Thoracic aorta (tissue), 2 donors: Measurements from ENCODE around the gene PERM1. TPM values are rescaled to one million over a fixed set of nuclear protein-coding genes. Genes with fewer than 3 reads are reported as not detected.

ENCODE experiments used
- ATAC-seq: fragments of 150-250 bp; one replicate; pipeline ENCODE4 v1.8.0; 2017; ENCODE audit warnings: low read depth; ENCODE audit not compliant: insufficient number of reproducible peaks, low FRiP score
- DNase-seq: peaks from one replicate; pipeline ENCODE4 v3.0.0-alpha.2; 2020; ENCODE audit warnings: low spot score
- H3K27ac ChIP-seq, 2 donors: fragments of 200-600 bp; sonication (generic); 1 replicate in 1 of 2; 2 replicates in 1 of 2; pipeline ENCODE4 v1.5.1; 2016; ENCODE audit warnings: mild to moderate bottlenecking in 2 of 2, moderate library complexity in 2 of 2
- H3K27me3 ChIP-seq: fragments of 200-600 bp; sonication (generic); replicated peaks from 2 replicates; pipeline ENCODE4 v1.6.0; 2016; ENCODE audit warnings: mild to moderate bottlenecking; ENCODE audit not compliant: insufficient read depth
- H3K36me3 ChIP-seq: fragments of 200-600 bp; sonication (generic); one replicate; pipeline ENCODE4 v1.5.1; 2016
- H3K4me1 ChIP-seq, 2 donors: fragments of 200-600 bp; sonication (generic); 1 replicate in 1 of 2; 2 replicates in 1 of 2; pipeline versions ENCODE4 v1.5.1 to v1.6.0; 2016; ENCODE audit warnings: low read depth in 2 of 2, mild to moderate bottlenecking in 1 of 2; ENCODE audit not compliant: control insufficient read depth in 1 of 2
- H3K4me3 ChIP-seq: fragments of 200-600 bp; sonication (generic); 2 replicates; pipeline ENCODE4 v1.5.1; 2016; ENCODE audit warnings: mild to moderate bottlenecking
- H3K9me3 ChIP-seq: fragments of 200-600 bp; sonication (generic); 2 replicates; pipeline ENCODE4 v1.5.1; 2016
- CTCF ChIP-seq: fragments of 200-600 bp; sonication (generic); IDR thresholded peaks from one replicate; pipeline ENCODE4 v1.5.1; 2019; ENCODE audit warnings: antibody characterized with exemption
- total RNA-seq, 2 donors: library from RNA; depleted of rRNA; stranded (reverse); fragments of >200 nt; gene quantifications; one replicate each; pipeline versions ENCODE4 v1.1.0 to v1.2.3, GENCODE V29; 2016

The PERM1 gene
- total RNA-seq, 2 donors from 2014 or later: 0.54 to 0.99 TPM

DNA sequence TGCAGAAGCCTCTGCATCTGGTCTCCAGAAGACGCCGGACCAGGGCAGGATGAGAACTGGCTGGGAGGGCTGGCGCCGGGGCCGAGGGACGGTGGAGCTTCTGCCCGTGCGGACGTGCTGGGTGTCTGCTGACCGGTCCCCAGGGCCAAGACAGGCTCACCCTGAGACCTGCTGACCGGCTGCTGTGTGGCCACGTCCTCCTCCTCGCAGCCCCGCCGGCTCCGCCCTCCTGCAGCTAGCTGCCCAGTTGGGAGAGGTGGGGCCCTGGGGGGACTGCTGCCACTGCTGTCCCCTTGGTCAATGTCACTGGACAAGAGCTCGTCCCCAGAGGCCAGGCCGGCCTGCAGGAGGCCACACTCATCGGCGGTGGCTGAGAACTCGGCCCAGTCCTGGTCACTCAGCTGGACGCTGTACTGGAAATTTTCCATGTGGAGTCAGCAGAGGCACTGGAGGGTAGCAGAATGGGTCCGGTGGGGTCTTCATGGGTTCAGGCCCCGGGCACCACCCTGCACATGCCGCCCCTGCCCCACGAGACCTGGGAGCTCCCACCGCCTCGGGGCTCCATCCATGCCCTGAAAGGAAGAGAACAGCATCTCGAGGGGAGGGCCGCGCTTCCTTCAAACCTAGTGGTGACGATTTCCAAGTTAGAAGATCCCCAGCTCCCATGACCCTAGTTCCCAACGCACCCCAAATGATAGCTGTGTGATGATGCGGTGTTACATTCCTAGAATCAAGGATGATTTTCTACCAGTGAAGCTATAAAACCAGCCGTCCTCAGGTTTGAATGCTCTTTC lies 1.1 kb downstream of the PERM1 start:
- Histone ChIP-seq H3K27ac (no peak overlapping the region), H3K36me3 (no peaks in the 10 kb centered on the region), H3K4me3 (no peak overlapping the region), H3K9me3 (no peaks in the 10 kb centered on the region), H3K4me1 (peaks cover 0 to 13% of the 10 kb centered on the region in 2 donors), H3K27me3 (no peaks in the 10 kb centered on the region)
- TF ChIP-seq CTCF: no peak
- DNase-seq (no peak), ATAC-seq (no peak)

DNA sequence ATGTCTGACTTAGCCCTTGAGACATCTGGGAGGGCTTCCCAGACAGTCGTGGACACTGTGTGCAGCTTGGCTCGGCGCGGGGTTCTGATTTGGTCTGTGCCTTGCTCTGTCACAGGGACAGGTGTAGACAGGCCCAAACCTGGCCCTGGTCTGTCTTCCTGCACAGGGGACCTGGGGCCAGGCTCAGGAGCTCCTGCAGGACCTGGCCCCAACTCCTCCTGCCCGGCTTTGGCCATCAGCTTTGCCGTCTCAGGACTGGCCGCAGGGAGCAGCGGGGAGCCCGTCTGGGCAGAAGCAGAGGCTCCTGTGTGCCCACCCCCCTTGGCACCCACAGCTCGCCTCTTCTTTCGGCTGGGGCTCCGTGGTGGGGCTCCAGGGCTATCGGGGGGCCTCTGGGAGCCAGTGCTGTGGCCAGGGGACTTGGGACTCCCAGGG lies 1.7 kb downstream of the PERM1 start:
- Histone ChIP-seq H3K9me3 (no peaks in the 10 kb centered on the region), H3K27ac (no peak overlapping the region), H3K27me3 (no peaks in the 10 kb centered on the region), H3K36me3 (no peaks in the 10 kb centered on the region), H3K4me1 (peaks cover 0 to 15% of the 10 kb centered on the region in 2 donors), H3K4me3 (no peak overlapping the region)
- ATAC-seq (no peak), DNase-seq (no peak)
- TF ChIP-seq CTCF: no peak

DNA sequence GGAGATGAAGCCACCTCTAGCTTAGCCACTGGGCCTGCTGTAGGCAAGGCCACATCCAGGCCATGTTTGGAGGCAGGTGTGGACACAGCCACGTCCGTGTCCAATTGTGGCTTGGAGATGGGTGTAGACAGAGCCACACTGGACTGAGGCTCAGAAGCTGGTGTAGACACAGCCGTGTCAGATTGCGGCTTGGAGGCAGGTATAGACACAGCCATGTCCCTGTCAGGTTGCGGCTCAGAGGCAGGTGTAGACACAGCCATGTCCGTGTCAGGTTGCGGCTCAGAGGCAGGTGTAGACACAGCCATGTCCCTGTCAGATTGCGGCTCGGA lies 2.2 kb downstream of the PERM1 start:
- H3K27me3 ChIP-seq: no peaks in the 10 kb centered on the region
- no peak overlapping the region for H3K27ac ChIP-seq
- no peaks in the 10 kb centered on the region for H3K9me3 ChIP-seq
- no peak overlapping the region for H3K4me3 ChIP-seq
- ATAC-seq (no peak), DNase-seq (no peak)
- H3K4me1 ChIP-seq: peaks cover 0 to 15% of the 10 kb centered on the region in 2 donors
- TF ChIP-seq CTCF: no peak
- no peaks in the 10 kb centered on the region for H3K36me3 ChIP-seq

DNA sequence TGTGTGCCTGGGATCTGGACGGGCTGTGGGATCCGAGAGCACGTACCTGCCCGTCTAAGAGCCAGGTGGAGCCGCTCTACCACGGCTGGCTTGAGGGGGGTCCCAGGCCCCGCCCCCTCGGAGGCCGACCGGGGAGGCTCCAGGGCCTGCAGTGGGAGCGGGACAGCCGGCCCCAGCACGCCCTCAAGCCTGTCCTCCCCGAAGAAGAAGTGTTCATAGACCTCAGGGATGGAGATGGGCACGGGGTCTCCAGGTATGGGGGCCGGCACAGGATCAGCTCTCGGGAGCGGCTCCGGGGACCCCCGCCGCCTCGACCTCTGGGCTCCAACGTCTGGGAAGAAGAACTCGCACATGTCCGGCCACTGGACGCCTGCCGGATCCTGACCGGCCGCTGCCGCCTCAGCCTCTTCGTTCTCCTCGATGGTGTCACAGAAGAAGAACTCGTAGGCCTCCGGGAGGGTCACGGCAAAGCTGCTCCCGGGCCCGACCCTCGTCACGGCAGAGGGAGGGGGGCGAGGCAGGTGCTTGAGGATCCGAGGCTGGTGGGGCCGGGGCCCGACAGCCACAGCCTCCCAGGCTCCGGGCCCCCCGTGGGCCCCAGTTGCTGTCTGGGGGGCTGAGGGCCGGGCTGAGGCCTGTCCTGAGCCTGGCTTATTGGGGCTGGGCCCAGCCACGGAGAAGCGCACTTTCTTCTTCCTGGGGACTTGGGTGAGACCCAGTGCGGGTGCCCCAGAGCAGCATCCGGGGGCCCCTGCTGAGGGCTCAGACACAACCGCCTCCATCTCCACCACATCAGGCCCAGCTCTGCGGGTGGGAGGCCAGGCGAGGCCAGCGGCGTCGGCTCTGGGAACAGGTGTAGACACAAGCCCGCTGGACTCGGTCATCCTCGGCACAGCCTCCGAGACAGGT lies 2.8 kb downstream of the PERM1 start:
- Histone ChIP-seq H3K4me1 (peaks cover 0 to 15% of the 10 kb centered on the region in 2 donors), H3K27me3 (no peaks in the 10 kb centered on the region), H3K36me3 (no peaks in the 10 kb centered on the region), H3K27ac (no peak overlapping the region), H3K4me3 (no peak overlapping the region), H3K9me3 (no peaks in the 10 kb centered on the region)
- no peak for TF ChIP-seq CTCF
- ATAC-seq (no peak), DNase-seq (no peak)
